Testis (tissue), 2 donors: ENCODE data around the gene PSEN1.

Source experiments
- CTCF ChIP-seq, 3 experiments: fragments of 450-650 bp in 2 of 3; fragments of 200-600 bp in 1 of 3; sonication (generic) in 1 of 3; IDR thresholded peaks; one replicate each; pipeline ENCODE4 v1.5.1; 2016 to 2019; ENCODE audit warnings: antibody characterized with exemption in 3 of 3, mild to moderate bottlenecking in 2 of 3, moderate library complexity in 1 of 3
- POLR2A ChIP-seq: fragments of 450-650 bp; IDR thresholded peaks from one replicate; pipeline ENCODE4 v1.6.1; 2017; ENCODE audit warnings: antibody characterized with exemption, mild to moderate bottlenecking, moderate library complexity

GRCh38 chr14:73153272-73153671 is 17.0 kb downstream of the PSEN1 start:
- TF ChIP-seq CTCF (IDR thresholded peaks at IDR 0.05) (no peak), POLR2A (no peak)
